CD4-positive, alpha-beta memory T cell (primary cell): ENCODE measurements around the gene CST3. TPM values are rescaled to one million over a fixed set of nuclear protein-coding genes. Genes with fewer than 3 reads are reported as not detected.

ENCODE experiments used
- CTCF ChIA-PET: fragments of 350-600 bp; sonication (Branson Sonifier 250); formaldehyde crosslinking; loops from one replicate; lab custom pipeline; 2021; ENCODE audit warnings: inconsistent platforms; ENCODE audit not compliant: partially characterized antibody; lab: Charles Lee
- POLR2A ChIA-PET: fragments of 350-600 bp; sonication (Branson Sonifier 250); formaldehyde crosslinking; loops from one replicate; lab custom pipeline; 2021; ENCODE audit not compliant: partially characterized antibody; lab: Charles Lee
- DNase-seq, 5 donors: peaks; one replicate each; pipeline versions ENCODE4 v3.0.0 to v3.0.0-alpha.2; 2020 to 2022; ENCODE audit warnings: mixed read lengths in 1 of 5
- H3K27ac ChIP-seq: one replicate; pipeline ENCODE4 v1.7.0; 2013; ENCODE audit warnings: low read depth, low read length
- H3K27me3 ChIP-seq: 2 replicates; pipeline ENCODE4 v1.7.0; 2013; ENCODE audit warnings: mild to moderate bottlenecking, low read length, moderate library complexity; ENCODE audit not compliant: insufficient read depth
- H3K36me3 ChIP-seq: 2 replicates; pipeline ENCODE4 v1.7.0; 2013; ENCODE audit warnings: mild to moderate bottlenecking, low read length, moderate library complexity; ENCODE audit not compliant: insufficient read depth
- H3K4me1 ChIP-seq: 2 replicates; pipeline ENCODE4 v1.7.0; 2013; ENCODE audit warnings: mild to moderate bottlenecking, low read length, moderate library complexity; ENCODE audit not compliant: insufficient read depth
- H3K4me3 ChIP-seq, 2 donors: one replicate each; pipeline ENCODE4 v1.7.0; 2013; ENCODE audit warnings: low read length in 2 of 2, mild to moderate bottlenecking in 1 of 2
- H3K9me3 ChIP-seq, 2 donors: one replicate each; pipeline ENCODE4 v1.7.0; 2013; ENCODE audit warnings: low read length in 2 of 2, control low read depth in 1 of 2; ENCODE audit not compliant: control insufficient read depth in 1 of 2
- H3K27ac Mint-ChIP-seq, 7 donors: one replicate each; pipeline ENCODE4 v1.8.0; 2020 to 2021; ENCODE audit warnings: mixed read lengths in 7 of 7, mild to moderate bottlenecking in 6 of 7, inconsistent platforms in 3 of 7, moderate library complexity in 3 of 7
- H3K27me3 Mint-ChIP-seq, 2 donors: one replicate each; pipeline ENCODE4 v1.8.0; 2020 to 2021; ENCODE audit warnings: mixed read lengths in 2 of 2
- H3K36me3 Mint-ChIP-seq, 2 donors: one replicate each; pipeline ENCODE4 v1.8.0; 2020 to 2021; ENCODE audit warnings: mixed read lengths in 2 of 2, inconsistent platforms in 1 of 2, mild to moderate bottlenecking in 1 of 2
- H3K4me1 Mint-ChIP-seq, 4 donors: one replicate each; pipeline ENCODE4 v1.8.0; 2020 to 2021; ENCODE audit warnings: mixed read lengths in 4 of 4, mild to moderate bottlenecking in 1 of 4
- H3K4me3 Mint-ChIP-seq, 8 donors: one replicate each; pipeline ENCODE4 v1.8.0; 2020 to 2021; ENCODE audit warnings: mixed read lengths in 8 of 8, mild to moderate bottlenecking in 7 of 8, moderate library complexity in 6 of 8, inconsistent platforms in 3 of 8
- H3K9me3 Mint-ChIP-seq, 8 donors: one replicate each; pipeline ENCODE4 v1.8.0; 2020 to 2021; ENCODE audit warnings: mixed read lengths in 8 of 8, mild to moderate bottlenecking in 5 of 8, inconsistent platforms in 3 of 8, moderate library complexity in 1 of 8
- intact Hi-C: fragments of 100-400 bp; cut with micrococcal nuclease; formaldehyde crosslinking; loops from one replicate; pipeline ENCODE4 v1.15.1; 2023
- polyA plus RNA-seq, 2 donors: library from polyadenylated mRNA; unstranded; fragments of 300-500 nt; fragmentation: Illumina TruSeq; gene quantifications; one replicate each; pipeline ENCODE4 v1.2.3, GENCODE V29; 2021
- total RNA-seq, 2 experiments: library from RNA; stranded (reverse); gene quantifications; one replicate each; pipeline ENCODE4 v1.2.3, GENCODE V29; 2021

The CST3 gene
- total and polyA plus RNA-seq, 4 experiments from 2014 or later, result 0.31 to 8.3 (median 6.1) TPM

- no peak overlapping the region for H3K27ac Mint-ChIP-seq
- H3K4me1 ChIP-seq, result no peaks in the 10 kb centered on the region
- H3K36me3 ChIP-seq, result no peaks in the 10 kb centered on the region
- CTCF ChIA-PET, result no interaction called here
- H3K4me3 Mint-ChIP-seq, result no peak overlapping the region
- H3K27me3 ChIP-seq, result no peaks in the 10 kb centered on the region
- peaks cover 4 to 8% of the 10 kb centered on the region in 2 donors for H3K27me3 Mint-ChIP-seq
- no peaks in the 10 kb centered on the region for H3K4me1 Mint-ChIP-seq
- POLR2A ChIA-PET, result no interaction called here
- intact Hi-C loops, result no loop called here
- no peak overlapping the region for H3K27ac ChIP-seq
- no peak overlapping the region for H3K4me3 ChIP-seq
- no peaks in the 10 kb centered on the region for H3K36me3 Mint-ChIP-seq
- no peaks in the 10 kb centered on the region for H3K9me3 ChIP-seq
- no peak for DNase-seq
- peaks cover 0 to 3% (median 0%) of the 10 kb centered on the region in 8 donors for H3K9me3 Mint-ChIP-seq
Measured at GRCh38 chr20:23651117-23651516, 13.4 kb upstream of the CST3 start.

DNA sequence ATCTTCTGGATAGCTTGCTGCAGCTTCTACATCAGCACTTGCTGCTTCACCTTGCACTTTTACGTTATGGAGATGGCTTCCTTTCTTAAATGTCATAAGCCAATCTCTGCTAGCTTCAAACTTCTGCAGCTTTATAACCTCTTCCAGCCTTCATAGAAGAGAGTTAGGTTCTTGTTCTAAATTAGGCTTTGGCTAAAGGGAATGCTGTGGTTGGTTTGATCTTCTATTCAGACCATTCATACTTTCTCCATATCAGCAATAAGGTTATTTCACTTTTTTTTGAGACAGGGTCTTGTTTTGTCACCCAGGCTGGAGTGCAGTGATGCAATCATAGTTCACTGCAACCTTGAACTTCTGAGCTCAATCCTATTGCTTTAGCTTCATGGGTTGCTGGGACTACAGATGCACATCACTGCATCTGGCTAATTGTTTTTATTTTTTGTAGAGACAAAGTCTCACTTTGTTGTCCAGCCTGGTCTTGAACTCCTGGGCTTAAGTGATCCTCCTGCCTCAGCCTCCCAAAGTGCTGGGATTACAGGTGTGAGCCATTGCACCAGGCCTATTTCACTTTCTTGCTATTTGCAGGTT is 12.2 kb upstream of the CST3 start:
- H3K27me3 ChIP-seq, result no peaks in the 10 kb centered on the region
- no peaks in the 10 kb centered on the region for H3K4me1 ChIP-seq
- H3K9me3 ChIP-seq, result no peaks in the 10 kb centered on the region
- no peaks in the 10 kb centered on the region for H3K36me3 ChIP-seq
- ChIA-PET POLR2A (no interaction called here), CTCF (interaction anchor here (0.9 kb wide), 1 partner anchor 43 kb away, joined by 3 read pairs; no protein-coding TSS in a partner anchor)
- intact Hi-C loops, result no loop called here
- H3K27ac ChIP-seq, result no peak overlapping the region
- no peak overlapping the region for H3K27ac Mint-ChIP-seq
- peaks cover 0 to 3% (median 0%) of the 10 kb centered on the region in 8 donors for H3K9me3 Mint-ChIP-seq
- DNase-seq, result no peak
- no peak overlapping the region for H3K4me3 ChIP-seq
- no peaks in the 10 kb centered on the region for H3K4me1 Mint-ChIP-seq
- H3K36me3 Mint-ChIP-seq, result no peaks in the 10 kb centered on the region
- no peak overlapping the region for H3K4me3 Mint-ChIP-seq
- H3K27me3 Mint-ChIP-seq, result peaks cover 3 to 5% of the 10 kb centered on the region in 2 donors

GRCh38 chr20:23649242-23649641 is 11.5 kb upstream of the CST3 start:
- CTCF ChIA-PET, result interaction anchor here (0.9 kb wide), 1 partner anchor 42 kb away, joined by 3 read pairs; no protein-coding TSS in a partner anchor
- intact Hi-C loops, result no loop called here
- no peaks in the 10 kb centered on the region for H3K36me3 Mint-ChIP-seq

GRCh38 chr20:23647346-23647745 is 9.6 kb upstream of the CST3 start:
- Histone ChIP-seq H3K9me3 (no peaks in the 10 kb centered on the region), H3K27me3 (no peaks in the 10 kb centered on the region), H3K4me1 (no peaks in the 10 kb centered on the region), H3K36me3 (no peaks in the 10 kb centered on the region), H3K27ac (no peak overlapping the region), H3K4me3 (no peak overlapping the region)
- ChIA-PET CTCF (no interaction called here), POLR2A (no interaction called here)
- no peak overlapping the region for H3K27ac Mint-ChIP-seq
- no peaks in the 10 kb centered on the region for H3K4me1 Mint-ChIP-seq
- peaks cover 1 to 2% of the 10 kb centered on the region in 2 donors for H3K27me3 Mint-ChIP-seq
- intact Hi-C loops, result no loop called here
- H3K36me3 Mint-ChIP-seq, result no peaks in the 10 kb centered on the region
- H3K9me3 Mint-ChIP-seq, result no peaks in the 10 kb centered on the region
- no peak for DNase-seq
- no peak overlapping the region for H3K4me3 Mint-ChIP-seq

More at GRCh38 chr20:23649242-23649641, 11.5 kb upstream of the CST3 start:
- Histone ChIP-seq H3K27ac (no peak overlapping the region), H3K9me3 (no peaks in the 10 kb centered on the region), H3K27me3 (no peaks in the 10 kb centered on the region), H3K4me3 (no peak overlapping the region), H3K36me3 (no peaks in the 10 kb centered on the region), H3K4me1 (no peaks in the 10 kb centered on the region)
- no peak for DNase-seq
- Mint-ChIP-seq H3K9me3 (peaks cover 0 to 3% (median 0%) of the 10 kb centered on the region in 8 donors), H3K27me3 (peaks cover 0 to 6% of the 10 kb centered on the region in 2 donors), H3K4me3 (no peak overlapping the region), H3K27ac (no peak overlapping the region), H3K4me1 (no peaks in the 10 kb centered on the region)
- POLR2A ChIA-PET, result no interaction called here

GRCh38 chr20:23646106-23646873 is 8.5 kb upstream of the CST3 start:
- Mint-ChIP-seq H3K4me1 (no peaks in the 10 kb centered on the region), H3K4me3 (no peak overlapping the region), H3K27me3 (peaks cover 1 to 2% of the 10 kb centered on the region in 2 donors), H3K27ac (no peak overlapping the region), H3K36me3 (no peaks in the 10 kb centered on the region), H3K9me3 (no peaks in the 10 kb centered on the region)
- no peaks in the 10 kb centered on the region for H3K36me3 ChIP-seq
- H3K4me1 ChIP-seq, result no peaks in the 10 kb centered on the region
- intact Hi-C loops, result no loop called here
- no peak overlapping the region for H3K27ac ChIP-seq
- no peaks in the 10 kb centered on the region for H3K27me3 ChIP-seq
- H3K4me3 ChIP-seq, result no peak overlapping the region
- no peak for DNase-seq
- ChIA-PET POLR2A (no interaction called here), CTCF (no interaction called here)
- no peaks in the 10 kb centered on the region for H3K9me3 ChIP-seq

- Histone ChIP-seq H3K4me1 (no peaks in the 10 kb centered on the region), H3K27ac (no peak overlapping the region), H3K9me3 (no peaks in the 10 kb centered on the region), H3K27me3 (no peaks in the 10 kb centered on the region), H3K36me3 (no peaks in the 10 kb centered on the region), H3K4me3 (no peak overlapping the region)
- DNase-seq, result no peak
- no peak overlapping the region for H3K4me3 Mint-ChIP-seq
- no peaks in the 10 kb centered on the region for H3K9me3 Mint-ChIP-seq
- no peaks in the 10 kb centered on the region for H3K4me1 Mint-ChIP-seq
- ChIA-PET POLR2A (no interaction called here), CTCF (no interaction called here)
- H3K27me3 Mint-ChIP-seq, result peaks cover 1 to 2% of the 10 kb centered on the region in 2 donors
- H3K27ac Mint-ChIP-seq, result no peak overlapping the region
- intact Hi-C loops, result no loop called here
- no peaks in the 10 kb centered on the region for H3K36me3 Mint-ChIP-seq
Measured at GRCh38 chr20:23645575-23645974, 7.8 kb upstream of the CST3 start.

DNA sequence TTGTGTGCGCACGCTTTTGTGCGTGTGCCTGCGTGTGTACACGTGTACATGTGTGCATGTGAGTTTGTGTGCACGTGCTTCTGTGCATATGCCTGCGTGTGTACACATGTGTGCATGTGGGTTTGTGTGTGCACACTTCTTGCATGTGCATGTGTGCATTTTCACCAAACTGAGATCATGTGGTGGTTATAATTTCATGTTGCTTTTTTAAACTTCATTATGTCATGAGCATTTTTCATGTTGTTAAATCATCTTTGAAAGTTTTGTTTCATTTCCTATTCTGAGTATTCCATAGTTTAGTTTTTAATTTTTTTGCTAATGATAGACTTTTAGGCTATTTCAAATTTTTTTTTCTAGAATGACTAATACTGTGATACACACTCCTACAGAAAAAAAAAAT is 6.4 kb upstream of the CST3 start:
- H3K4me3 Mint-ChIP-seq, result no peak overlapping the region
- H3K9me3 Mint-ChIP-seq, result no peaks in the 10 kb centered on the region
- Histone ChIP-seq H3K4me3 (no peak overlapping the region), H3K36me3 (no peaks in the 10 kb centered on the region), H3K27ac (no peak overlapping the region), H3K9me3 (no peaks in the 10 kb centered on the region), H3K4me1 (no peaks in the 10 kb centered on the region), H3K27me3 (no peaks in the 10 kb centered on the region)
- CTCF ChIA-PET, result no interaction called here
- no peaks in the 10 kb centered on the region for H3K36me3 Mint-ChIP-seq
- DNase-seq, result no peak
- POLR2A ChIA-PET, result no interaction called here
- peaks cover 6 to 7% of the 10 kb centered on the region in 2 donors for H3K27me3 Mint-ChIP-seq
- H3K27ac Mint-ChIP-seq, result no peak overlapping the region
- no peaks in the 10 kb centered on the region for H3K4me1 Mint-ChIP-seq
- intact Hi-C loops, result no loop called here
